ENCODE measurements around the gene APLF.
"Not testable (repeated sequence)": the region's sequence is repeated elsewhere in the genome, so short reads cannot be mapped to it uniquely, and the experiment has no call there.

APLF gene

DNA sequence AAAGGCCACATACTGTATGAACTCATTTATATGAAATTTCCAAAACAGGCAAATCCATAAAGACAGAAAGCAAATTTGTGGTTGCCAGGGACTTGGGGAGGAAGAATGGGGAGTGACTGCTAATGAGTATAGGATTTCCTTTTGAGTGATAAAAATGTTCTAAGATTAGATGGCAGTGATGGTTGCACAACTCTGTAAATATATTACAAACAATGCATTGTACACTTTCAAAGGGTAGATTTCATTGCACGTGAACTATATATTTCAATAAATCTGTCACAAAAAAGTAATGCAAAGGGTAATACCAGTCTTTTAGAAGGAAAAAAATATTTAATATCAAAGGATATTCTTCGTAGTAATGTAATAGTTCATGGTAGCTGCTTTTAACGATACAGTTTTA lies 112.3 kb downstream of the APLF start:
- DNase-seq (ENCODE audit: low read depth in 2 of 2), result no peak

- DNase-seq (ENCODE audit: low read depth in 2 of 2), result no peak
Measured at GRCh38 chr2:68588589-68588988, 121.2 kb downstream of the APLF start.

DNA sequence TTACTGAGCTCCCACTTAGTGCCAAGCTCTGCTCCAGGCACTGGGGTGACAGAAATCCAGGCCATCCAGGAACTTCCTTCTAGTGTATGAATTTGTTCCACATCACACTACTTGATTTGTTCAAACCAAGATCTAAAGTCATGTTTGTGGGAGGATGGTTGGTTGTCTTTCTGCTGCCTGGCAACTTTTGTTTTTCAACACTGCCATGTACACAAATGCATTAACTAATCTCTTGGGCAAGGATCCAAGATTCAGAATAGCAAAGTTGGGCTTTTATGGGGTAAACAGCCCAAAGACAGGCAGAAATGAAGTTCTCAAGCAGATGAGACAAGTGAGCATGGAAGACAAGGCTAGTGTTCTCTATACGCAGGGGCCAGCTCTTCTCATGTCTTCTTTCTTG lies 122.6 kb downstream of the APLF start:
- DNase-seq (ENCODE audit: low read depth in 2 of 2), result no peak

GRCh38 chr2:68590702-68591101 lies 123.3 kb downstream of the APLF start:
- no peak for DNase-seq (ENCODE audit: low read depth in 2 of 2)

GRCh38 chr2:68591225-68591624 lies 123.8 kb downstream of the APLF start:
- DNase-seq (ENCODE audit: low read depth in 2 of 2), result no peak

GRCh38 chr2:68594041-68594440 lies 126.7 kb downstream of the APLF start:
- no peak for DNase-seq (ENCODE audit: low read depth in 2 of 2)

DNA sequence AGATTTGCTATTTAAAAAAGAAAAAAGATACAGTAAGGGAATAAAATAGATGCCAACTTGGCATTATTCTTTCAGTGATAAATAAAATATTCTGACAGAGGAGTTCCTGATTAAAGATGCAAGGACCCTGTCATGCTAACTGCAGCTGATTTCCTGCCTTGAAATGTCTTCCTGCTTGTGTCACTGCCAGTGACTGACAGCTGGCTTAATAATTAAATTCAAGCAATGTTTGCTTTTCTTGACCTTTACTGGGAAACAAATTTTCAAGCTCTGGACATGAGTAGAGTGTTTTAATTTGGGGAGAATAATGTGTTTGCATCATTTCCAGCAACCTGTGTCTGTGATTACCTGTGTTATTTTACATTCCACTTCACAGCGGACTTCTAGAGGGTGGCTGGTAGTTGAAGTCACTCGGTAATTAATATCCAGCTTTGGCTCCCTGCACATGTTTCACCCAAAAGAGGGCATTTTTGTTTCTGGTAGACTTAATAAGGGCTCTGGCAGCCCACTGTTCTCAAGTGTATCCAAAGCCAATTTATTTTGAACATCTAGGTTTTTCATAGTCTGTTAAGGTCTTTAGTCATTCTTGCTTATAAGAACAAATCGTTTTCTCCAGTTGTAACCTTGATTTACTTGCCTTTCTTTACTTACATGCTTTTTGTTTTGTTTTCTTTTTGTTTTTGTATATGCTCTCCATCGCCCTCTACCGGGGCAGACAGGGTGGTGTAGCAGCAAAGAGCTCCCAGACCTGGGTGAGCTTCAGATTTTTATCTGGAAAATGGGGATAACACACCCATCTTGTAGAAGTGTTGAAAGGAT lies 127.5 kb downstream of the APLF start:
- peak; percentile 23 to 25 for DNase-seq (ENCODE audit: low read depth in 2 of 2)

- DNase-seq (ENCODE audit: low read depth in 2 of 2), result not testable (repeated sequence)
Measured at GRCh38 chr2:68595493-68595785, 128.1 kb downstream of the APLF start.

DNA sequence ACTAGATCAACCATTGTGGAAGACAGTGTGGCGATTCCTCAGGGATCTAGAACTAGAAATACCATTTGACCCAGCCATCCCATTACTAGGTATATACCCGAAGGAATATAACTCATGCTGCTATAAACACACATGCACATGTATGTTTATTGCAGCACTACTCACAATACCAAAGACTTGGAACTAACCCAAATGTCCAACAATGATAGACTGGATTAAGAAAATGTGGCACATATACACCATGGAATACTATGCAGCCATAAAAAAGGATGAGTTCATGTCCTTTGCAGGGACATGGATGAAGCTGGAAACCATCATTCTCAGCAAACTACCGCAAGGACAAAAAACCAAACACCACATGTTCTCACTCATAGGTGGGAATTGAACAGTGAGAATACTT lies 133.1 kb downstream of the APLF start:
- not testable (repeated sequence) for DNase-seq (ENCODE audit: low read depth in 2 of 2)

DNA sequence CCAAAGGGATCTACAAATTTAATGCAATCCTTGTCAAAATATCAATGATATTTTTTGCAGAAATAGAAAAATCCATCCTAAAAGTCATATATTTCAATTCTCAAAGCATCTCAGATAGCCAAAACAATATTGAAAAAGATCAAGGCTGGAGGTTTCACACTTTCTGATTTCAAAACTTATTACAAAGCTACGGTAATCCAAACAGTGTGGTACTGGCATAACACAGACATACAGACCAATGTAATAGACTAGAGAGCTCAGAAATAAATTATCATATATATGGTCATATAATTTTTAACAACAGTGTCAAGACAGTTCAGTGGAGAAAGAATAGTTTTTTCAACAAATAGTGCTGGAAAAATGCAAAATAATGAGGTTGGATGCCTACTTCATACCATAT lies 135.7 kb downstream of the APLF start:
- no peak for DNase-seq (ENCODE audit: low read depth in 2 of 2)

GRCh38 chr2:68604077-68604476 lies 136.7 kb downstream of the APLF start:
- DNase-seq (ENCODE audit: low read depth in 2 of 2), result no peak

- DNase-seq (ENCODE audit: low read depth in 2 of 2), result no peak
Measured at GRCh38 chr2:68605939-68606338, 138.6 kb downstream of the APLF start.

- no peak for DNase-seq (ENCODE audit: low read depth in 2 of 2)
Measured at GRCh38 chr2:68606759-68607158, 139.4 kb downstream of the APLF start.

GRCh38 chr2:68607837-68608236 lies 140.5 kb downstream of the APLF start:
- no peak for DNase-seq (ENCODE audit: low read depth in 2 of 2)

GRCh38 chr2:68612765-68613519 lies 145.6 kb downstream of the APLF start:
- no peak for DNase-seq (ENCODE audit: low read depth in 2 of 2)

GRCh38 chr2:68620772-68621171 lies 153.4 kb downstream of the APLF start:
- DNase-seq (ENCODE audit: low read depth in 2 of 2), result no peak

DNA sequence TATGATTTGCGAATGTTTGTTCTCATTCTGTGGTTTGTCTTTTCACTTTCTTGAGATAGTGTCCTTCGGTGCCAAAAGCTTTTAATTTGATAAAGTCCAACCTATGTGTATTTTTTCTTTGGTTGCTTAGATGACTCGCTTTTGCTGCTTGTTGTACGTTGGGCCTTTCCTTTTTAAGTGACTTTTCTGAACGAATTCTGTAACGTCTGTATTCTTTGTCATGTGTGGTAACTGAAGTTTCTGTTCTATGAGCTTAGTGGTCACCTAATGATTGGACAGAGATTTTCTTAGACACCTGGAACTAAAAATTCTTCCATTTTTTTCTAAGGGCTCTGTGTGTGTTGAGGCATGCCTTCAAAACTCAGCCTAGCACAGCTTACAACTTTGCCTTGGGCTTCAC lies 156.4 kb downstream of the APLF start:
- DNase-seq (ENCODE audit: low read depth in 2 of 2), result no peak

DNA sequence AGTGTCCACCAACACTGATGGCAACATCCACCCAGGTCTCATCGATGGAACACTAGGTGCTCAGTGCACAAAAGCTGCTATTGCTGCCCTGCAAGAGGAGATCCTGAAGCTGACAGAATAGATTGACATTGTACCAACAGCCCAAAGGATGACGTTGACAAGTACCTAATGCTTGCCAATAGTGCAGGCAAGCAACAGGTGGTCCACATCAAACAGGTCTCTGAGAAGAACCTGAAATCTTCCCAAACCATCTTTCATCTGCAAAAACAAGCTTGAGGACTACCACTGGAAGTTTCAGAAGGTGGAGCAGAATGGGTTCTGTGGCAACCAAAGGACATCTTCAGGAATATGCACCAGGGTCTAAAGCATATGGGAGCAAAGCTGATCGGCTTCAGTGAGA lies 160.2 kb downstream of the APLF start:
- no peak for DNase-seq (ENCODE audit: low read depth in 2 of 2)

Data from activated CD4-positive, alpha-beta T cell treated with anti-CD3 and anti-CD28 coated beads for 24 hours (primary cell).